DMS153 (cell line): ENCODE data around the gene CFAP97.
"Not testable (repeated sequence)": the region's sequence is repeated elsewhere in the genome, so short reads cannot be mapped to it uniquely, and the experiment has no call there.

Source experiments
- DNase-seq: peaks from one replicate; lab custom pipeline; 2025; lab: John Stamatoyannopoulos, UW

The CFAP97 gene

GRCh38 chr4:185221912-185222311 lies 18.1 kb upstream of the CFAP97 start:
- no peak for DNase-seq

GRCh38 chr4:185221491-185221890 lies 17.7 kb upstream of the CFAP97 start:
- no peak for DNase-seq

- no peak for DNase-seq
Observed at GRCh38 chr4:185219551-185220344, 15.9 kb upstream of the CFAP97 start.

GRCh38 chr4:185218312-185218711 lies 14.5 kb upstream of the CFAP97 start:
- no peak for DNase-seq

- DNase-seq, result no peak
Observed at GRCh38 chr4:185217408-185217975, 13.7 kb upstream of the CFAP97 start.

GRCh38 chr4:185215261-185215660 lies 11.5 kb upstream of the CFAP97 start:
- no peak for DNase-seq

- no peak for DNase-seq
Observed at GRCh38 chr4:185213877-185214276, 10.1 kb upstream of the CFAP97 start.

GRCh38 chr4:185212581-185212980 lies 8.8 kb upstream of the CFAP97 start:
- DNase-seq, result no peak

GRCh38 chr4:185211641-185212040 lies 7.8 kb upstream of the CFAP97 start:
- no peak for DNase-seq

GRCh38 chr4:185211035-185211434 lies 7.2 kb upstream of the CFAP97 start:
- no peak for DNase-seq

GRCh38 chr4:185210102-185210981 lies 6.5 kb upstream of the CFAP97 start:
- peak; percentile 7 for DNase-seq

GRCh38 chr4:185209852-185210101 lies 6.0 kb upstream of the CFAP97 start:
- not testable (repeated sequence) for DNase-seq

- DNase-seq, result peak; percentile 75
Observed at GRCh38 chr4:185209031-185209851, 5.4 kb upstream of the CFAP97 start, which contains the start of gene SNX25. Gene SNX25 (plus strand): TSS chr4:185209598. CDS start chr4:185209827, 229 bp downstream.

GRCh38 chr4:185207466-185207865 lies 3.7 kb upstream of the CFAP97 start:
- DNase-seq, result no peak

- DNase-seq, result no peak
Observed at GRCh38 chr4:185205697-185206342, 2.0 kb upstream of the CFAP97 start.

GRCh38 chr4:185205073-185205472 lies 1.3 kb upstream of the CFAP97 start:
- DNase-seq, result not testable (repeated sequence)

- DNase-seq, result no peak
Observed at GRCh38 chr4:185204238-185204910, 574 bp upstream of the CFAP97 start.

GRCh38 chr4:185202984-185203485 lies 765 bp downstream of the CFAP97 start:
- DNase-seq, result no peak

GRCh38 chr4:185201977-185202962 lies 1.5 kb downstream of the CFAP97 start:
- no peak for DNase-seq
